GM12801 (cell line): ENCODE results near the gene ELP2.

ENCODE experiments used
- TF ChIP-seq, protein P1 (sequence below): IDR thresholded peaks from one replicate; pipeline ENCODE4 v1.5.1; 2011; ENCODE audit warnings: control low read depth; ENCODE audit not compliant: insufficient read length; ENCODE audit errors: extremely low read depth

The ELP2 gene

DNA sequence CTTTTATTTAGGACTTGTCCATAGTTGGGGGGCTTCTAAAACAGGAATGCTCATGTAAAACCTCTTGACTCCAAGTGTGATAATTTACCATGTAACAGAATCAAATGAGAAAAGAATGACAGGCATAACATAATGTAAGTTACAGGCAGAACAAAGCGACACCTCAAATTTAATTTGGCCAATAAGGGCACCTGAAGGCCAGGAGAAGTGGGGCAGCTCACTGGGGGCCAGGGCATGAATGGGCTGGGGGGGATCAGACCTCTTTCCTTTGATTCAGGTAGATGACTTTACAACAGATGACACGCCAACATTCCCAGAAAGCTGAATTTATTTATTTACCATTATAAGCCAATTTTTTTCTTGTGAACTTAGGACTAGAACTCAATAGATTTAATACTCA lies 72.1 kb downstream of the ELP2 start:
- TF ChIP-seq, protein P1, sequence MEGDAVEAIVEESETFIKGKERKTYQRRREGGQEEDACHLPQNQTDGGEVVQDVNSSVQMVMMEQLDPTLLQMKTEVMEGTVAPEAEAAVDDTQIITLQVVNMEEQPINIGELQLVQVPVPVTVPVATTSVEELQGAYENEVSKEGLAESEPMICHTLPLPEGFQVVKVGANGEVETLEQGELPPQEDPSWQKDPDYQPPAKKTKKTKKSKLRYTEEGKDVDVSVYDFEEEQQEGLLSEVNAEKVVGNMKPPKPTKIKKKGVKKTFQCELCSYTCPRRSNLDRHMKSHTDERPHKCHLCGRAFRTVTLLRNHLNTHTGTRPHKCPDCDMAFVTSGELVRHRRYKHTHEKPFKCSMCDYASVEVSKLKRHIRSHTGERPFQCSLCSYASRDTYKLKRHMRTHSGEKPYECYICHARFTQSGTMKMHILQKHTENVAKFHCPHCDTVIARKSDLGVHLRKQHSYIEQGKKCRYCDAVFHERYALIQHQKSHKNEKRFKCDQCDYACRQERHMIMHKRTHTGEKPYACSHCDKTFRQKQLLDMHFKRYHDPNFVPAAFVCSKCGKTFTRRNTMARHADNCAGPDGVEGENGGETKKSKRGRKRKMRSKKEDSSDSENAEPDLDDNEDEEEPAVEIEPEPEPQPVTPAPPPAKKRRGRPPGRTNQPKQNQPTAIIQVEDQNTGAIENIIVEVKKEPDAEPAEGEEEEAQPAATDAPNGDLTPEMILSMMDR = no peak

DNA sequence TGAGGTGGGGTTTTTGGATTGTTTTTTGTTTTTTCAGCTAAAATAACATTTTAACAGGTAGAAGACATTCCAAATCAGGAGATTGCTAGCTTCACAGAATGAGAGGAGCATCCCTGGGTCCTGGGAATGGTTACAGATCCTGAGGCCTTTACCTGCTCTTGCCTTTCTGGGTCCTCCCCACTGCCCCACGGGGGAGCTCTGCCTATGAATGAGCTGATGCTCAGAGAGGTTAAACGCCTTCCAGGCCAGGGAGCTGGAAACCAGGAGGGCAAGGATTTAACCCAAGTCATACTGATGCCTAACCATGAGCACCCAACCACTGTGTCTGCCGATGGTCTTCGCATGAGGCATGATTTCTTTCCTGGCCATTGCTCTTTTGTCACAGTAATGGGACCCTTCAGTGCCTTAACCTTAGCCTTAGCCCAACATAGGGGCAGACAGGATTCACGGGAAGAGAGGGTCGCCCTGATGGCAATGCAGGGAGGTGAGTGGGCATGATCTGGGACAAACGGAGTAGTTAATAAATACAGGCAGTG lies 73.7 kb downstream of the ELP2 start:
- TF ChIP-seq, protein P1 = no peak

DNA sequence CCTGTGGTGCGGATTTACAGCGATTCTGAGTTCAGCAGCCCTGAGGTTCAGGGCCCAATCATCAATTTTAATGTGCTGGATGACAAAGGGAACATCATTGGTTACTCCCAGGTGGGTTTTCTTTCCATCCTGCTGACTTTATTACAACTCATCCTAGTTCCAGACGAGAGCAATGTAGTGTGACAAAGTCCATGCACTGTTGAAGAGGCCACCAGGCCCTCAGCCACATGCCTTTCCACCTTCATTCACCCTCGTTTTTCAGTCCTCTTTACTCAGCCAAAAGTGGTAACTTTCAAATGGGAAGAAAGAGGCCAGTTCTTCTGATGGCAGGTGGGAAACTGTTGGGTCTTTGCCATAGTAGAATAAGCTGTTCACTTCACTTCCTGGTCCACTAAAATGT lies 75.5 kb downstream of the ELP2 start:
- TF ChIP-seq, protein P1 = no peak

DNA sequence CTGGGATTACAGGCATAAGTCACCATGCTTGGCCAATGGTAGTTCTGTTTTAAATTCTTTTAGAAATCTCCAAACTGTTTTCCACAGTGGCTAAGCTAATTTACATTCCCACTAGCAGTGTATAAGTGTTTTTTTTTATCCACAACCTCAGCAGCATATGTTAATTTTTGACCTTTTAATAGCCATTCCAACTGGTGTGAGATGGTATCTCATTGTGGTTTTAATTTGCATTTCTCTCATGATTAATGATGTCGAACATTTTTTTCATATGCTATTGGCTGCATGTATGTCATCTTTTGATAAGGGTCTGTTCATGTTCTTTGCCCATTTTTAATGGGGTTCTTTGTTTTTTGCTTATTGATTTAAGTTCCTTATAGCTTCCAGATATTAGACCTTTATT lies 77.6 kb downstream of the ELP2 start:
- TF ChIP-seq, protein P1 = no peak

DNA sequence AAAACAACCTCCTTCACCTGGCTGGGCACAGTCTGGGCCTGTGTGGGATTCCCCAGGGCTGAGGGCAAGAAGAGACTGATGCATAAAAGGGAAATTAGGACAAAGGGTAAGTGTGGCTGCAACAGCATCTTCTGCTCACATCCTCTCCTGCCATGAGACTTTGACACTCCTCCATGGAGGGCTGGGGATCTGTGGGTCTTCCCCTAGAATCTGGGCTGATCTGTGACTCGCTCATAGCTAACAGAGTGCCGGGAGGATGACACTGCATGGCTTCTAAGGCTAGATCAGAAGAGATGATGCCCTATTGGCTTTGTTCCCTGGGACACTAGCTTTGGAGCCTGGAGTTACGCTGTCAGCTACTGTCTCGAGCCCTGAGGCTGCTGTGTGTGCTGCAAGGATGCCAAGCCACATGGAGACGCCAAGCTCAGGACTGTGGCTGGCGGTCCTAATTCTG lies 81.9 kb downstream of the ELP2 start:
- TF ChIP-seq, protein P1 = no peak

DNA sequence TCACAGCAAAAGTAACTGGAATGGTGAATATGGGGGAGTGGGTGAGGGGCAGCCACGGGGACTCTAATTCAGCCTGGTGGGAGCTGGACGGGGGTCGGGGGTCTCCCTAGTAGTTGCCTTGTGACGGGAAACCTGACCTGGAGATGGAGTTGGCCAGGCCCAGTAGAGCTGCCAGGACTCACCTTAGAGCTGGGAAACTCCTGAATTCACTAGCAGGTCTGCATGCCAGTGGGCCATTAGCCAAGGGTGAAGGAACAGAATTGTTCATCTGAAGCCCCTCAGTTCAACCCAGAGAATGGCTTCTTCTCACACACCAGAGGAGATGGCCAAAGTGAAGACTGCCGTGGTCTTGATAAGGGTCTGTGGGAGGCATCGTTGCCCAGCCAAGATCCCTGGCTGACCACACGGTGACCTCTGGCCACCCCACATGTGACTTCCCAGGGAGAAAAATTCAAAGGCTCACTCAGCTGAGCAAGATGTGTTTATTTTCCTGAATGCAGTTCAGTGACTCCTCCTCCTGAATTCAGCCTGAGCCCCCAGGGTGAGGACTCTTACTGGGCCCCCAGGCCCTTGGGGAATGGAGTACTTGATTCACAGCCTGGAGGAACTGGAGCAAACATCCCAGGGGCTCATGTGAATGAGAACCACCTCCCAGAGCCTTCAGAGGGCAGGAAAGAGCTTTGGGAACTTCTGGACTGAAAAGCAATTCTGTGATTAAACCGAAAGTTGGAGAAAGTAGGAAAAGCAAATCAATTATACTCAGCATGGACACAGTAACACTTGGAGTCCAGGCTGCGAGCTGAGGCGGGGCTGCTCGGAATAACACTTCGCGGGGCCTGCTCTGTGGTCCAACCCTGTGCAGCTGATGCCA lies 82.8 kb downstream of the ELP2 start:
- TF ChIP-seq, protein P1 = no peak

DNA sequence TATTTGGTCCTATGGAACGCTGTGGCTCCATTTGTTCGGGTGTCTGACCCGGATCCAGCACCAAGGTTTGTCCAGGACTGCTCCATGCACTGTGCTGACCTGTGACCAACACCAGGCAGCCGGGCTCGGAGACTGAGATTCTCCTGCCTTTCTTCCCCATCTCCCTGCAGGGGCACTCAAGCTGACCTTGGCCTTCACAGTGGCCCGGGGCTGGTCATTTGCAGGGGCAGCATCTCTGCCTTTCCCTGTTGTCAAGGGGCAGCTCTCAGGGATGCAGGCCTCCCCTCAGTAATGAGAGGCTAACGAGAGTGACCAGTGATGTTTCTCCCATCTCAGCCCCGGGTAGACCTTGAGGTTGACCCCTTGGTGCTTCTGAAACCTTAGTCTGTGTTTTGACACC lies 85.1 kb downstream of the ELP2 start:
- TF ChIP-seq, protein P1 = no peak
